Memory B cell (primary cell): ENCODE data around the gene KIF16B.
"Not testable (repeated sequence)": the region's sequence is repeated elsewhere in the genome, so short reads cannot be mapped to it uniquely, and the experiment has no call there.

ENCODE experiments used
- ATAC-seq: fragments of 150-1000 bp; cut with Tn5 transposase; 2 replicates; pipeline ENCODE4 v1.10.0; 2021; ENCODE audit warnings: low read depth, mild to moderate bottlenecking, moderate library complexity
- DNase-seq, 2 donors: peaks; one replicate each; pipeline ENCODE4 v3.0.0; 2022; ENCODE audit warnings: low spot score in 2 of 2
- H3K27ac Mint-ChIP-seq: one replicate; pipeline ENCODE4 v1.8.0; 2022; ENCODE audit warnings: mild to moderate bottlenecking, moderate library complexity, mixed read lengths
- H3K27me3 Mint-ChIP-seq: one replicate; pipeline ENCODE4 v1.8.0; 2022; ENCODE audit warnings: mixed read lengths
- H3K36me3 Mint-ChIP-seq: one replicate; pipeline ENCODE4 v1.8.0; 2022; ENCODE audit warnings: mild to moderate bottlenecking, mixed read lengths
- H3K4me1 Mint-ChIP-seq: one replicate; pipeline ENCODE4 v1.8.0; 2022; ENCODE audit warnings: mixed read lengths
- H3K4me3 Mint-ChIP-seq: one replicate; pipeline ENCODE4 v1.8.0; 2022; ENCODE audit warnings: mild to moderate bottlenecking, moderate library complexity, mixed read lengths
- H3K9me3 Mint-ChIP-seq: one replicate; pipeline ENCODE4 v1.8.0; 2022; ENCODE audit warnings: mixed read lengths

The KIF16B gene

GRCh38 chr20:16257813-16258430, 315.3 kb downstream of the KIF16B start:
- no peak for ATAC-seq
- Mint-ChIP-seq H3K27me3 (peaks cover 2% of the 10 kb centered on the region), H3K36me3 (no peaks in the 10 kb centered on the region), H3K4me3 (no peak overlapping the region), H3K9me3 (peaks cover 7% of the 10 kb centered on the region), H3K27ac (no peak overlapping the region), H3K4me1 (no peaks in the 10 kb centered on the region)
- DNase-seq = no peak

DNA sequence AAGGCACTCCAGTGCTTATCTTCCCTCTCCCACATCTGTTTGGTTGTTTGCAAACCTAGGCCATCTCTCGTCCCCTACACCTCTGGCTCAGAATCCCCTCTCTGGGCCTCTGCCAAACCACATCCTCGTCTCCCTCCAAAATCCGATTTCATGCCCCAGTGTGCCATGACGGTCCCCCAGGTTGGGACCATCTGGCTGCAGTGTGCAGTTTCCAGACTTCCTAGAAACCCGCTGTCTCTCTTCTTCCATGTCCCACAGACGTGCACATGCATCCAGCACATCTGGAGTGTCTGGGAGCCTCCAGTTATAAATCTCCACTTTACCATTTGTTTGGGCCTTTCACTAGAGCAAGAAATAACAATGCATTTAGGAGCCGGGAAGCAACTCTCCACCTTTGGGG, 316.2 kb downstream of the KIF16B start:
- Mint-ChIP-seq H3K9me3 (peaks cover 7% of the 10 kb centered on the region), H3K27me3 (peaks cover 2% of the 10 kb centered on the region), H3K27ac (no peak overlapping the region), H3K36me3 (no peaks in the 10 kb centered on the region), H3K4me1 (no peaks in the 10 kb centered on the region), H3K4me3 (no peak overlapping the region)
- ATAC-seq (no peak), DNase-seq (no peak)

DNA sequence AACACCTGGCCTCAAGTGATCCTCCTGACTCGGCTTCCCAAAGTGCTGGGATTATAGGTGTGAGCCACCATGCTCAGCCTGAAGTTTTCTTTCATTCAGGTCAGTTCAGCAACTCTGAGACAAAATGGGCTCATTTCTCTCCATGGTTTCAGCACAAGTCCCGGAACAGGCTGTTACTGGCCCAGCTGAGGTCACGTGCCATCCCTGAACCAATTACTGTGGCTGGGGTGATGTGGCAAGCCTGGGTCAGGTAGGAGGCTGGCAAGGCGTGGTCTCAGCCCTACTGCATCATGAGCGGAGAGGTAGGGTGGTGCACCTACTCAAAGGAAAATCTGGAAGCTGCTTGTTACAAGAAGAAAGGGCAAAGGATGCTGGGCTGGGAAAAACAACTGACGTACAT, 326.4 kb downstream of the KIF16B start:
- Mint-ChIP-seq H3K4me3 (no peak overlapping the region), H3K9me3 (peaks cover 2% of the 10 kb centered on the region), H3K4me1 (peaks cover 3% of the 10 kb centered on the region), H3K36me3 (no peaks in the 10 kb centered on the region), H3K27ac (no peak overlapping the region), H3K27me3 (no peaks in the 10 kb centered on the region)
- DNase-seq (no peak), ATAC-seq (no peak)

- H3K36me3 Mint-ChIP-seq = no peaks in the 10 kb centered on the region
Observed at GRCh38 chr20:16246291-16246690, 327.0 kb downstream of the KIF16B start.

GRCh38 chr20:16245879-16246278, 327.4 kb downstream of the KIF16B start:
- Mint-ChIP-seq H3K27me3 (no peaks in the 10 kb centered on the region), H3K4me1 (peaks cover 4% of the 10 kb centered on the region), H3K4me3 (no peak overlapping the region), H3K27ac (no peak overlapping the region), H3K9me3 (peaks cover 2% of the 10 kb centered on the region), H3K36me3 (no peaks in the 10 kb centered on the region)
- ATAC-seq = no peak
- no peak for DNase-seq

More at GRCh38 chr20:16246291-16246690, 327.0 kb downstream of the KIF16B start:
- no peak for DNase-seq
- Mint-ChIP-seq H3K27me3 (no peaks in the 10 kb centered on the region), H3K9me3 (peaks cover 2% of the 10 kb centered on the region), H3K27ac (no peak overlapping the region), H3K4me1 (peaks cover 4% of the 10 kb centered on the region), H3K4me3 (no peak overlapping the region)
- ATAC-seq = no peak

DNA sequence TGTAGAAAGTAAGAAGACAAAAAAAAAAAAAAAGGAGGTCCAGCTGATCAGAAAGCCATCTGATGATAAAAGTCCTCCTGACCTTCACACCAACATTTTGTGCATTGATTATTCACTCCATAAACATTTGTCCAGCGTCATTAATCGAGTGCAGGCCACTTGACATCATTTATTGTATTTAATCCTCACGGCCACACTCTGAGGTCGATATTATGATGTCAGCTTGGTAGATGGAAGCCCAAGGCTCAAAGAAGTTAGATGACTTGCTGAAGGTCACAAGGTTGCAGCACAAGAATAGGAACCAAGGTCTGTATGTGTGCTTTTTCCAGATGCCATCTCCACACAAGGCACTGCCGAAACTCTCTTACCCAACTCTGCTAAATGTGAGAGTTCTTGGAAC, 328.4 kb downstream of the KIF16B start:
- Mint-ChIP-seq H3K4me3 (no peak overlapping the region), H3K9me3 (peaks cover 4% of the 10 kb centered on the region), H3K27ac (no peak overlapping the region), H3K36me3 (no peaks in the 10 kb centered on the region), H3K4me1 (peaks cover 4% of the 10 kb centered on the region), H3K27me3 (no peaks in the 10 kb centered on the region)
- no peak for ATAC-seq
- no peak for DNase-seq

- DNase-seq (no peak), ATAC-seq (no peak)
- H3K4me1 Mint-ChIP-seq = peaks cover 4% of the 10 kb centered on the region
- H3K27ac Mint-ChIP-seq = no peak overlapping the region
- peaks cover 3% of the 10 kb centered on the region for H3K36me3 Mint-ChIP-seq
- no peaks in the 10 kb centered on the region for H3K27me3 Mint-ChIP-seq
- H3K9me3 Mint-ChIP-seq = peaks cover 6% of the 10 kb centered on the region
- no peak overlapping the region for H3K4me3 Mint-ChIP-seq
Observed at GRCh38 chr20:16243470-16243869, 329.8 kb downstream of the KIF16B start.

GRCh38 chr20:16241911-16242310, 331.3 kb downstream of the KIF16B start:
- Mint-ChIP-seq H3K4me1 (peaks cover 4% of the 10 kb centered on the region), H3K27ac (no peak overlapping the region), H3K9me3 (peaks cover 8% of the 10 kb centered on the region), H3K27me3 (no peaks in the 10 kb centered on the region), H3K4me3 (no peak overlapping the region), H3K36me3 (peaks cover 7% of the 10 kb centered on the region)
- ATAC-seq = peak; percentile 35
- no peak for DNase-seq

DNA sequence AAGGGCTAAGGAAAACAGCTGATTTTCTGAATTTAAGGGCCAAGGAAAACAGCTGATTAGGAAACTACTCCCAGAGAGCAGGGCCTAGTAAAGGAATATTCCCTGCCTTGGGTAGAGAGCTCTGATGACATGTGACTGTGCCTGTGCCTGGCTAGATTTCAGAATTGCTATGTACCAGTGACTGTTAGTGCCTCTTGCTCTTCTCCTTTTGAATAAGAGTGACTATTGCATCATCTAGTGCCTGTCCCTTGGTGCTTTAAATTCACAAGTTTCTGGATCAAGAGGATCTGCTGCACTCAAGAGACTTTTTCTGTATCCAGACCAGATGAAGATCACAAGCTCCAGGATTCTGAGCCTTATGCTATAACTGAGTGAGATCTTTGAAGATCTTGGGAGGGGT, 332.9 kb downstream of the KIF16B start:
- Mint-ChIP-seq H3K9me3 (peaks cover 8% of the 10 kb centered on the region), H3K36me3 (peaks cover 7% of the 10 kb centered on the region), H3K27me3 (no peaks in the 10 kb centered on the region), H3K4me1 (peaks cover 4% of the 10 kb centered on the region), H3K4me3 (no peak overlapping the region), H3K27ac (no peak overlapping the region)
- ATAC-seq (no peak), DNase-seq (no peak)

DNA sequence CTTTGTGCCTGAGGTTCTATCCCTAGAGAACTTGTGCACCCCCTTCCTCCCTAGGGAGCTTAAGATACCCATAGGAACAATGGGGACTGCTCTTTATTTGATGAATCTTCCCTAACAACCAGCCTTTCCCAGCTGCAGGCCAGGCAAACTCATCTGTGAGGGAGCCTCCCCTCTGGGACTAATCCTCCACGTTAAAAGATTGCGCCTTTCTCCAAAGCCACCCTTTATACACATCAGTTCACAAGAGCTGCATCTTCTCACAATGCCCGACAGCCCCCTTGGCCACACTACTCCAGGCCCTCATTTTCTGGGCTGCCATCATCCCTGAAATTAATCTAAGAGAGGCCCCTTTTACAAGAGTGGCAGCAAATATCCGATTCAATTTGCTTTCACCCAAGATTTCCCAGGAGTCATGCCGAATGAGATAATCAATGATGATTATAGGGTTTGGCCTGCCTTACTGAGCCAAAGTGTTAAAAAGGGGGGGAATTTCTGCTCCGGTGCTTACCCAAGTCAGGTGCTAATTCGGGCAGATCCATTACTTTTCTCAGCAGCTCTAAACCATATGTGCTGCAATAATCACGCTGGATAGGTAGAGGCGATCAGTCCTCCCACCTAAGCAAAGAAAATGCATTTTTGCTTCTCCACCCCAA, 336.5 kb downstream of the KIF16B start:
- Mint-ChIP-seq H3K4me3 (no peak overlapping the region), H3K4me1 (no peaks in the 10 kb centered on the region), H3K27ac (no peak overlapping the region), H3K36me3 (peaks cover 7% of the 10 kb centered on the region), H3K27me3 (no peaks in the 10 kb centered on the region), H3K9me3 (peaks cover 8% of the 10 kb centered on the region)
- no peak for DNase-seq
- ATAC-seq = no peak

DNA sequence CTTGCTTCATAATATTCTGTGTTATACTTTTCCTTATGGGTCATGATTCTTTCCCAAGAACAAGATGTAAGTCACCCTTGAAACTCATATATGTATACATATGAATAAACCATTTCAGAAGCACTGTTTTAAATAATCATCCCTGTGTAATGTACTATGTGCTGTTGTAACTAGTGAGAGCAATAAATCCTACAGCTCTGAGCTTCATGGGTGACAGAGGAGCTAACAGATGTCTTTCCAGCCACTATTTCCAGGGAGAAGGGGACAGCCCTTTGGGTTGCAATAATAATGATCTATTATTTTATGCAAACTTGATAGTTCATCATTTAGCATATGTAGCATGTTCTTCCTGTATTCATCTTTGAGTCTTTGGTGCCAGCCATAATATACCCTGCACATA, 342.8 kb downstream of the KIF16B start:
- ATAC-seq (no peak), DNase-seq (no peak)
- Mint-ChIP-seq H3K4me3 (no peak overlapping the region), H3K9me3 (peaks cover 2% of the 10 kb centered on the region), H3K27ac (no peak overlapping the region), H3K27me3 (no peaks in the 10 kb centered on the region), H3K36me3 (no peaks in the 10 kb centered on the region), H3K4me1 (no peaks in the 10 kb centered on the region)

DNA sequence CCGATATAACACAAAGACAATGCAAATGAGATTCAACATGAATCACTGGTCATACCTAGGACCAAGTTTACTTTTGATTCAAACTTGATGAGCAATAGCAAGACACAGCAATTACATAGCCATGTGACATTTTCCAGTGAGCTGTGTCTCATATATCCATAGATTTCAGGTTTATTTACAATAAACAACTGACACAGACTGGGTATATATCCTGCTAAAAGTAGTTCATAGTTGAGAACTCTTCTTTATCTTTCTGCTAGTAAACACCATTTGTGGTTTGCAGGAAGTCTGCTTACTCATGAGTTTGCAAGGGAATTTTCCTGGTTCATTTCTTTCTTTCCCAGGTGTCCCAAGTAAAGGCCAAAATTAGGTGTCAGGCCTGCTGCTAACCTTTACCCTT, 343.4 kb downstream of the KIF16B start:
- no peaks in the 10 kb centered on the region for H3K27me3 Mint-ChIP-seq

GRCh38 chr20:16228722-16229121, 344.5 kb downstream of the KIF16B start:
- no peaks in the 10 kb centered on the region for H3K36me3 Mint-ChIP-seq
- ATAC-seq (no peak), DNase-seq (no peak)
- H3K27ac Mint-ChIP-seq = no peak overlapping the region
- H3K4me3 Mint-ChIP-seq = no peak overlapping the region
- H3K9me3 Mint-ChIP-seq = peaks cover 2% of the 10 kb centered on the region
- no peaks in the 10 kb centered on the region for H3K27me3 Mint-ChIP-seq
- H3K4me1 Mint-ChIP-seq = no peaks in the 10 kb centered on the region

More for the DNA sequence above, 343.4 kb downstream of the KIF16B start:
- no peak for ATAC-seq
- no peak for DNase-seq
- peaks cover 2% of the 10 kb centered on the region for H3K9me3 Mint-ChIP-seq
- H3K36me3 Mint-ChIP-seq = no peaks in the 10 kb centered on the region
- H3K4me3 Mint-ChIP-seq = no peak overlapping the region
- no peak overlapping the region for H3K27ac Mint-ChIP-seq
- no peaks in the 10 kb centered on the region for H3K4me1 Mint-ChIP-seq

GRCh38 chr20:16226961-16227360, 346.3 kb downstream of the KIF16B start:
- not testable (repeated sequence) for H3K27me3 Mint-ChIP-seq, H3K27ac Mint-ChIP-seq, DNase-seq, H3K4me3 Mint-ChIP-seq, H3K4me1 Mint-ChIP-seq, H3K36me3 Mint-ChIP-seq, ATAC-seq, H3K9me3 Mint-ChIP-seq

GRCh38 chr20:16224836-16225235, 348.4 kb downstream of the KIF16B start:
- Mint-ChIP-seq H3K9me3 (peaks cover 7% of the 10 kb centered on the region), H3K4me1 (no peaks in the 10 kb centered on the region), H3K4me3 (no peak overlapping the region), H3K36me3 (peaks cover 4% of the 10 kb centered on the region), H3K27ac (no peak overlapping the region), H3K27me3 (no peaks in the 10 kb centered on the region)
- DNase-seq (no peak), ATAC-seq (no peak)
